Eye (tissue), 1 donor: ENCODE measurements around the gene ALPG.
A peak's percentile ranks its signal among the peaks of the same experiment; 100 is the strongest.
"Not testable (repeated sequence)": the region's sequence is repeated elsewhere in the genome, so short reads cannot be mapped to it uniquely, and the experiment has no call there.

Experiments
- DNase-seq: peaks from one replicate; pipeline ENCODE4 v3.0.0-alpha.2; 2015

ALPG gene

DNA sequence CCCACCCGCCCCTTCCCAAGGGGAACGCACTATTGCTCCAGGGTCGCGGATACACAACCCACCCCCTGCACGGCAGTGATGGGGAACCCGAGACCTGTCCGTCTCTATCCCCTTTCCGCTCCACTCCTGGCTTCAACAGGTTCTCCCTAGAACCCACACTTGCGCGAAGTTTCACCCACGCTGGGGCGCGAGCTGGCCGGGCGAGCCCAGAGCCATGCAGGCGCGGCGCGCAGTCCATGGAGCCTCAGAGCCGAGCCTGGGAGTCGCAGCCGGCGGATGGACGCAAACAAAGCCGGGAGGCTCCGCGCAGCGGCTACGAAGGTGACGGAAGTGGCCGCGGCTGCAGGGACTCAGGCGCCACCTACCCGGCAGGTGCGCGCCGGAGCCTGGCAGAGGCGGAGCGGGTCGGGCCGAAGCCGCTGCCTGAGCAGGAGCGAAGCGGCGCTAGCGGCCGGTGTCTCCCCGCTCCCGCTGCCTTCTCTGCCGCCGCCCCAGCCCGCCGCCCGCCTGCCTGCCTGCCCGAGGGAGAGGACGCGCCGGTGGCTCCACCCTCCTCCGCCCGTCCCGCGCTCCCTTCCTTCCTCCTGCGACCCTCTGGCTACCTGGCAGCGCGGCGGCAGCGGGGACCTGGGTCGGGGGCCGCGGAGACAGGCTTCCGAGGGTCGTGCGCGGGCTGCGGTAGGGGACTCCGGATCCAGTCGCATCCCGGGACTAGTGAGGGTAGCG, 14.0 kb downstream of the ALPG start:
- peak; percentile 71 for DNase-seq

DNA sequence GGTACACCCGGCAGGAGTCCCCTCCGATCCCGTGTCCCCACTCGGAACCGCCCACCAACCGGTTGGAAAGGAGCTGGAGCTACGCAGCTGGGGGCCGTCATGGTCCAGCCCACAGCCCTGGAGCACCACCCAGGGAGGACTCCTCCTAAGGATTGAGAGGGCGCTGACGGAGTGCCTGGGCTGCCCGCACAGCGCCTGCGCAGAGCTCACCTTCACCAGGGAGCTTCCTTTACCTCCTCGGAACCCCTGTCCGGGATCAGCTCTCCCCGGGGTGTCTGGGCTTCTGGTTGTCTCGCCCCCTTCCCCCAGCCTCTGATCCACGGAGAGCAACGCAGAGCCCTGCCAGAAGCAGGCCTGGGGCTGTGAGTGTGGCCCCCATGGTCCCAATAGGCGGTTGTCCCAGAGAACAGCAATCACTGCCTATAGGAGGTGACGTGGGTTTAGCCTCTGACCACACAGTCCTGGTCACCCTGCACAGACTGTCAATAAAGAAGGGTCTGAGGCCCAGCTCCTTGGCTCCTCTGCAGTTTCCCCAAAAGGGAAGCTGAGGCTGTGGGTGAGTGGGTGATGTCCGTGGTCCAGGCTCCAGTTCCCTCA, 14.6 kb downstream of the ALPG start:
- DNase-seq: no peak

DNA sequence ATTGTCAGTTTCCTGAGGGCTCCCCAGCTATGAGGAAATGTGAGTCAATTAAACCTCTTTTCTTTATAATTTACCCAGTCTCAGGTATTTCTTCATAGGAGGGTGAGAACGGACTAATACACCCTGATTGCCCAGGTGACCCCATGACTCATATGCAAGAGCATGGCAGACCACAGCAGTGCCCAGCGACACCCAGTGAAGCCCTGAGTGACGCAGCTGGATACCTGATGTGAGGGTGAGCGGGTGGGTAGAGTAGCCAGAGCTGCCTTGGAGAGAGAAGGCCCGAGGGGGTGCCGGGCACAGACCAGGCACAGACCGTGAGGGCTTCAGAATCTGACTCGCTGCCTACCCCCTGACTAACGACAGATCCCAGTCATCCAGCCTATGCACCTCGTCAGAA, 15.4 kb downstream of the ALPG start:
- no peak for DNase-seq

DNA sequence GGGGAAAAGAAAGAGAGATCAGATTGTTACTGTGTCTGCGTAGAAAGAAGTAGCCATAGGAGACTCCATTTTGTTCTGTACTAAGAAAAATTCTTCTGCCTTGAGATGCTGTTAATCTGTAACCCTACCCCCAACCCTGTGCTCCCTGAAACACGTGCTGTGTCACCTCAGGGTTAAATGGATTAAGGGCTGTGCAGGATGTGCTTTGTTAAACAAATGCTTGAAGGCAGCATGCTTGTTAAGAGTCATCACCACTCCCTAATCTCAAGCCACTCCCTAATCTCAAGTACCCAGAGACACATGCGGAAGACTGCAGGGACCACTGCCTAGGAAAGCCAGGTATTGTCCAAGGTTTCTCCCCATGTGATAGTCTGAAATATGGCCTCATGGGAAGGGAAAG, 16.4 kb downstream of the ALPG start:
- not testable (repeated sequence) for DNase-seq

DNA sequence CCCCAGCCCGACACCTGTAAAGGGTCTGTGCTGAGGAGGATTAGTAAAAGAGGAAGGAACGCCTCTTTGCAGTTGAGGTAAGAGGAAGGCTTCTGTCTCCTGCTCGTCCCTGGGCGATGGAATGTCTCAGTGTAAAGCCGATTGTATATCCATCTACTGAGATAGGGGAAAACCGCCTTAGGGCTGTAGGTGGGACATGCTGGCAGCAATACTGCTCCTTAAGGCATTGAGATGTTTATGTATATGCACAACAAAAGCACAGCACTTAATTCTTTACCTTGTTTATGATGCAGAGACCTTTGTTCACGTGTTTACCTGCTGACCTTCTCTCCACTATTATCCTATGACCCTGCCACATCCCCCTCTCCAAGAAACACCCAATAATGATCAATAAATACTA, 16.8 kb downstream of the ALPG start:
- DNase-seq: not testable (repeated sequence)

DNA sequence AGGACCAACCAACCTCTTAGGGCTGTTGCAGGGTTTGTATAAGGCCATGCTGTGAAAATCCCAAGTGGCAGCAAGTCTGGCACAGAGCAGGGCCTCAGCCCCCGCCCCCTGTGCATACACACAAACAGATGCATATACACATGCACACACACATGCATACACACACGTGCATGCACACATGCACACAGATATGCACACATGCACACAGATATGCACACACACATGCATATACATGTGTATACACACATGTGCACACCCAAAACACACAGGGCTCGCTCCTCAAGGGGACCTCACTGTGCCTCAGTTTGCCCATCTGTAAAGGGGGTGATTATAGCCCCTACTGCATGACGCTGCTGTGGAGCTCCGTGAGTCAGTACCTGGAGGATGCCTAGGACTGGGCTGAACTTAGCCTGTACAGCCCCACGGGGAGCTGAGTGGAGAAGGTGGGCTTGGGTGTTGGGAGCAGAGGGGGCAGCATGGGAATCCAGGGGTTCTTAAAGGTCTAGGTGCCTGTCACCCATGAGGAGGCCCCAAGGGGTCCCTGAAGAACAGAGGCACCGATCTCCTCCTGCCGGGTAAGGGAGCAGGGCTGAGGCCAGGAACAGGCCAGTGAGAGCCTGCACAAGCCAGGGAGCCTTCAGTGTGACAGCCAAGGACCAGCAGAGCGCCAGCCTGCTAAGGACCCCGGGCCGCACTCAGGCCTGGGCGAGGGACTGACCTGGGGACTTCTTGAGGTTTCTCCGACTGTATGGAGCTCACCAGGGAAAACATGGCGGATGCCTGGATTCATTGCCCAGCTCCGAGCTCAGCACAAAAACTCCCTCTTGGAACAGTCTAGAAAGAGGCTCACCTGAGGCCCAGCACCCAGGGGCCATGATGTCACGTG, 25.3 kb downstream of the ALPG start:
- DNase-seq: no peak

DNA sequence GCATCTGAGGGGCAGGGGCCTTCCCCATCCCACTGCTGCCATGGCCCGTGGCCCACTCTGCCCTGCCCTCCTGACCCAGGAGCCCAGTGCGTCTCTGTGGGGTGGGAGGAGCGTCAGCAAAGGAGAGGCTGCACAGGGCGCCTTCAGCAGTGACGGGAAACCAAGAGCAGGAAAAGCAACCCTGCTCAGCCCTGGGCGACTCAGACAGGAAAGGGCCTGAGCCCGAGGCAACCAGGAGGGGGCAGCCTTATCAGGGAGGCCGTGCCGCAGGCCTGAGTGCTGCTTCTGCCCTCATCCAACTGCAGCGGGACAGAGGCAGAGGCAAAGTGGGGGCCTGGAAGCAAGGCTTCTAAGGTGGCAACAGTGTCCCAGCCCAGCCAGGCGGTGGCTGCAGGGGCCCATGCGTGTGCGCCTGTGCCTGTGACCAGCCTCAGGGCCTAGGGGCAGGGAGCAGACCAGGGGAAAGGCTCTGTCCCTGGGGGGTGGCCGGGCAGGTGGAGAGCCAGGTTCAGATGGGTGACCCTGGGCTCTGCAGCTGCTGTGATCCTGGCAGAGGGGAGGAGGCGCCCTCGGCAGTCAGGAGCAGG, 26.0 kb downstream of the ALPG start:
- DNase-seq: no peak

DNA sequence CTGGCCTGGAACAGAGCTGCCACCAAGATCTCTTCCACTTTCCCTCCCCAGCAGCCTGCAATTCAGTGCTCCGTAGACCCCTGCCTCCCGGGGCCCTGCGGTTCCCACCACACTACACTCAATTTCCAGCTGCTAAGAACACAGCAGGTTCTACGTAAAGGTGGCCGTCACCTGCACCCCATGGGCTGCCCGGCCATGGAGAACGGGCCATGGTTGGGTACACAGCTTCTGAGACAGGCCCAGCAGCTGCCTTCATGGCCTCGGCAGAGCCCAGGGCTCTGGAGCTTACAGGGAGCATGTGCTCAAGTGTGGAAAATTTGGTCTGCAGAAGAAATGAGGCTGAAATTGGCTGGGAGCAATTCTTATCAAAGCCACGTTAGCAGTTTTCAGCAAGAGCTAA, 27.0 kb downstream of the ALPG start:
- peak; percentile 27 for DNase-seq

DNA sequence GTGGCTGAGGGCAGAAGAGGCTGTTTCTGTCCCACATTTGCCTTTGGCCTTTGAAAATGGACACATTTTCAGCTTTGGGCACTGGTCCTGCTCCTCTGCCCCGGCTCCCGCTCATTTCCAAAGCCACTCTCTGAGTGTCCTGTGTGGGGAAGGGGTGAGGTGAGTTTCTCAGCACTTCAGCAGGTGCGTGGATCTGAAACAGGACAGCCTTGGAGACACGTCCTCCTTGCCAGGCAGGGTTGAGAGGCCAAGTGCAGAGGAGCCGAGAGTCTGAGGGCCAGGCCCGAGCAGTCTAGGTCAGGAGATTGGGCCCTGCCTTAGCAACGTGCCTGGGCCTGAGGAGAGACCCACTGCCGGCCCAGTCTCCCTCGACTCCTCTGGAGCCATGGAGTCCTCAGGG, 27.4 kb downstream of the ALPG start:
- DNase-seq: peak; percentile 17

DNA sequence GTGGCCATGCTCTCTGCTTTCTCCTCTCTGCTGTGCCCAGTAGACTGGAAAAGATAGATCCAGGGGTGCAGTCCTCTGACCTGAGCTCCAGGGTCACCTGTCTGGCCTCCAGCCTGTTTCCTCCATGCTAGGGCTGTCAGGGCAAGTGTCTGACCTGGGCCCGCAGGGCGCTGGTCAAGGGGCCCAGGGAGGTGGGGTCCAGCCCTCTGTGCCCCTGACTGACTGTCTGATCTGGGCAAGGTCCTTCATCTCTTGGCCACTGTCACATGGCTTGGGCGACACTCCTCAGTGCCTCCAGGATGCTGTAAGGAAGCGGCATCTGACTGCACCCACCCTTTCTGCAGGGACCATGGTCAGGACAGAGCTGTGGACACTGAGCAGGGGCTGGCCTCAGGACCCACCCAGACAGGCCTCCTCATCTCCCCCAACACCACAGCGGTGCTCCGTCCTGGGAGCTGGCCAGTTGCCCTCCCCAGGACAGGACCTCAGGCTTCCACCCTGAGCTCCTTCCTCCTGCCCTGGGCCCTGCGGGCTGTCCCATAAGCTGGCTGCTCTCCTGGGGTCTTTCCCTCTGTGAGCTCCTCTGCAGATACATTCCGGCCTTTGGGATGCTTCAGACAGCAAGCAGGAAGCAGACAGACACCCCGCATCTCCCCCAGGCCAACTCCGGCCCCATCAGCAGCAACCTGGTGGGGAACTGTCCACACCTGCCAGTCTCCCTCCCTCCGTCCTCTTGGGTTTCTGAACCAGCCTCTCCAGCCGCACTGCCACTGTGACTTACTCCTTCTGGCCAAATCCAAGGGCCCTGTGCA, 28.1 kb downstream of the ALPG start:
- DNase-seq: no peak

DNA sequence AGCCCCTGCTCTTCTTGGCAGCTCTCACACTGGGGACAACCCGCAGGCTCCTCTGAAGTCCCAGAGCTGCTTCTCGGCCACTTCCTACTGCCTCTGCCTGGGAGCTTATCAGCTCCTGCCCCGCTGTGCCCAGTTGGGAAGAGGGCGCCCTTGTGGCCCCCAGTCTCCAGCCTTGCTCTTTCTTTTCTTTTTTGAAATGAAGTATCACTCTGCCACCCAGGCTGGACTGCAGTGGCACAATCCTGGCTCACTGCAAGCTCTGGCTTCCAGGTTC, 28.7 kb downstream of the ALPG start:
- no peak for DNase-seq

DNA sequence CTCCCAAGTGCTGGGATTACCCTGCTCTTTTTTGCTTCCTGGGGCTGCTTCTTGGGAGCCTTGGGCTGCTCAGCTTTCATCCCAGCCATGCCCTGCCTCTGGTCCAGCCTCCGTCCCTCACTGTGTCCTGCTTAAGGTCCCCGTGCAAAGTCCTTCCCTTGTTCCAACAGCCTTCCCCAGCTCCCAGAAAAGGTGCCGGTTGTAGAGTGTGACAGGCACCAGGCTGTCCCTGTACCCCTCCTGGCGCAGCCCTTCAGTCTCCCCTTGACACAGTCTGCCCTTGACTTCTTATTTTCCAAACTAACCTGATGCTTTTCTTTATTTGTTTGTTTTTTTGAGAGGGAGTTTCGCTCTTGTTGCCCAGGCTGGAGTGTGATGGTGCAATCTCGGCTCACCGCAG, 29.2 kb downstream of the ALPG start:
- no peak for DNase-seq

DNA sequence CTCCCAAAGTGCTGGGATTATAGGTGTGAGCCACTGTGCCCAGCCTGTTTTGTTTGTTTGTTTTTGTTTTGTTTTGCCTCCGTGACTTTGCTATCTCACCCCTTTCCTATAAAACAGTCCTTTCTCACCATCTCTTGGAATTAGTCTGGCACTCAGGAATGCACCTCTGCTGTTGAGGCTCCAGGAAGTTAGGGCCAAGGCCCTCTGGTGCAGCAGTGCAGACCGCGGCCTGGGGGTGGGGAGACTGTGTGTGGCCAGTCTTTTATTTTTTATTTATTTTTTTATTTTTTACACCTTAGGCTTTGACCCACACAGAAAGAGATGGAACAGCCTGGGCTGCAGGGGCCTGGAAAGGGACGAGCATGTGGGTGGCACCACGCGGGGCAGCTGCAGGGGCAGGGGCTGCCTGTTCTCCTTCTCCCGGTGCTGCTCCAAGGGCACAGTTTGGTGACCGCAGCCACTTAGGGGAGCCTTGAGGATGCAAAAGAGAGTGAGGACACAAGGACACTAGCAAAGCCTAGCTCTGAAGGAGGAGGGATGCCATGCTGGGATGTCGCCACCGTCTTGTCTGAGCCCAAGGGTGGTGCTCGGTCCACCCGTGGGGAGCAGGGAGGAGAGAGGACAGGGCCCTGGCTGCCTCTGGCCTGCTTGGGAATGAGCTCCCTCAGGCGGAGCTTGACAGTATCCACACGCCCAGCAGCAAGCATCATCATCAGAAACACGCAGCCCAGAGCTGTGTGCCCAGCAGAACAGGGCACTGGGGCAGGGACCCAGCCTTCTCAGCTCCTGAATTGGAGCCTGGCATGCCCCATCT, 29.9 kb downstream of the ALPG start:
- no peak for DNase-seq

DNA sequence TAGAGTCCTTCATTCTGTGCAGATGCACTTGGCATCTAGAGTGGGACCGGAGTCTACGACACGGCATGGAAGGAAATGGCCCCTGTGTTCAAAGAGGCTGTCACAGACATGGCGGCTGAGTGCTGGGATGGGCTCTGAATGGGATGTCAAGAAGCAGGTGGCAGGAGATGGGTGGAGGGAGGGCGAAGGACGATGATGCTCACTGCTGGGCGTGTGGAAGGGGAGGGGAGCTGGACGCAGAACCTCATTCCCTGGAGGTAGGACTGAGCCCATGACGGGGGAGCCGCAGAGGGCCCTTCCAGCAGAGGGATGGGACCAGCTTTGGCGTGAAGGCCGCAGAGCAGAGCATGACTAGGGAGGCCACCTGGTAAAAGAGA, 30.5 kb downstream of the ALPG start:
- no peak for DNase-seq

DNA sequence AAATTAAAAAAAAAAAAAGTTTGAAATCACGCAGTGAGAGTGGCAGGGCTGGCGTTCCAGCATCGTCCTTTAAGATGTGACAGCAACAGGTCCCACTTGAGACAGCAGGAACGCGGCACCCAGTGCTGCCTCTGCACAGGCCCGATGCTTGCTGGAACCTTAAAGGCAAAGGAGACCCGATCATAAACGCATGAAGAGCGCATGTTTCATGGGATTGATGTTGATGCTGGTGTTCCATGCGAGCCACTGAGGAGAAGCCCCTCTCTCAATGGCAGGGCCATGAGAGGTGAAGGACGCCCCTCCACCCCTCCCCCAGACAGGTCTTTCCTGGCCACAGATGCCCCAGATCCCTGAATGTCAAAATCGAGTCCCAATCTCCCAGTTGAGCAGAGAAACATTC, 31.4 kb downstream of the ALPG start:
- no peak for DNase-seq

DNA sequence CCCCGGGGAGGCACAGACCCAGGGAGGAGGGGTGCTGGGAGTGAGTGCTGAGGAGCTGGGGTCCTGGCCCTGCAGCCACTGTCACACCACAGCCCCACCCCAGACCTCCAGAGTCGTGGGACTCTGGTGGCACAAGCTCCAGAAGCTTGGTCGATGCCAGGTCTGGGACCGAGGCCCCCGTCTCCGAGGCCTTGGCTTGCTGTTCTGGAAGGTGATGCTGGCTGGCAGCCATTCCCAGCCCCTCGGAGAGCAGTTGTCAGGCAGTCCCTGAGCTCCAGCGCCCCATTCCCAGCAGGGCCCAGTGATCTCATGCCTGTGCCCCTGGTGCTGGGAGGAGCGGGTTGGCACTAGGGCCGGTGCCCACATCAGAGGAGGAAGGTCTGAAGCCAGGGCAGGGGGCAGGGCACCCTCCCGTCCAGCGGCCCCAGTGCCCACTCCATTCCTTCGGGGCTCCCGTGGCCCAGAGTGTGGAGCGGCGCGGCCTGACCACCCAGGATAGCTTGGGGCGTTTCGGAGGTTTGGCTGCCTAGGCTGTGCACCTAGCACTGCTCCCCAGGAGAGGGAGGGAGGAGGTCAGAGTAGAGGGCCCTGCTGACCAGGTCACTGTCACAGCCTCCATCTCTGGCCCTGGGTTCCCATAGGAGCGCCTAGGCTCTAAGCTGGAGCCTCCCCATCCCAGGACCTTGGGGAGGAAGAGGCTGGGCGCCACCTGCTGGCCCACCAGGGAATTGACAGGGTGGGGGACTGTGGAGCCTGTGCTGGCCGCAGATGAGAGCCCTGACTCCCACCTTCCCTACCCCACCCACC, 32.5 kb downstream of the ALPG start:
- peak; percentile 23 for DNase-seq

DNA sequence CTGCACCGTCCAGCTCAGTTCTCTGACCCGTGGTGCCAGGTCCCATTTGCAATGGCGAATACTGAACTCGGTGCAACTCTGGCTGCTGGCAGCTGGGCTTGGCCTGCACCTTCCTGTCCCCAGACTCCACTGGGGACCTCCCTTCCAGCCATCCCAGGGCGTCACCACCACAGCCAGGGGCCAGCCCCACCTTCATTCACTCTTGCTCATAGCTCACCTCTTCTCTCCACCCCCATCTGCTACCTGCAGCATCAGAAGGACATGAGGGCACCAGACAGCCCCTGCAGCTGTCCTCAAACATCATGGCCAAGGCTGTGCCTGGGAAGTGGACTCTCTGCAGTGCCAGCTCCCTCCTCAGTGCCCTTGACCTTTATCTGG, 33.1 kb downstream of the ALPG start:
- DNase-seq: no peak

DNA sequence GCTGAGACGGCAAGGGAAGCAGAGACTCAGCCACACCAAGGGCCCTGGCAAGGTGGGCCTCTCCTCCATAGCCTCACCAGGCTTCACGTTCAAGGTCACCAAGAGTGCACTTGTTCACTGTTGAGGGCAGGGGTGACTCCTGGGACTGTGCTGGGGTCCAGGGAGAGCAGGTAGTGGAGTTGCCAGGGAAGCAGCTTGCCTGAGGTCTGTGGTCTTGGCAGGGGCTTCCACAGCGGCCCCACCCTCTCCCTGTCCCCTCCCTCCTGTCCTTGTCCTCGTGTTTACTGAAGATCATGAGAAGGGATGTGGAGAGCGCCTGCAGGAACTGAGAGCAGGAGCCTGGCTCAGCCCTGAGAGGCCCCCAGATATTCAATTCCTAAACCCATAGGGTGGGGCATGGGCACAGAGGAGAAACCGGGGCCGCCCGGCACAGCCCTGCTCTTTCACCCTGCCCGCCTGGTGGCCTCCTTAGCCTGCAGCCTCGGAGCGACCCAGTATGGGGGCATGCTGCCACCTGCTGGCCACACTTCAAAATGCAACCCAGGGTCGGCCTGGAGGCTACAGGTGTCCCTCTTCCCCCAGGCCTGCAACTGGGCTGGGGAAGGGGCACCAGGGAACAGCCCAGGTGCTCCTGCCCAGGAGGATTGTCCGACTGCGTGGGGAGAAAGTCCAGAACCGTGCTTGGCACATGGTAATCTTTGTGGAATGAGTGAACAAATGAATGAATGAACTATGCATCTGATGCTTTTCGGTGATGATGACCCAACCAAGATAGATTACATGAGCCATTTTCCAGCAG, 33.8 kb downstream of the ALPG start:
- DNase-seq: peak; percentile 95

DNA sequence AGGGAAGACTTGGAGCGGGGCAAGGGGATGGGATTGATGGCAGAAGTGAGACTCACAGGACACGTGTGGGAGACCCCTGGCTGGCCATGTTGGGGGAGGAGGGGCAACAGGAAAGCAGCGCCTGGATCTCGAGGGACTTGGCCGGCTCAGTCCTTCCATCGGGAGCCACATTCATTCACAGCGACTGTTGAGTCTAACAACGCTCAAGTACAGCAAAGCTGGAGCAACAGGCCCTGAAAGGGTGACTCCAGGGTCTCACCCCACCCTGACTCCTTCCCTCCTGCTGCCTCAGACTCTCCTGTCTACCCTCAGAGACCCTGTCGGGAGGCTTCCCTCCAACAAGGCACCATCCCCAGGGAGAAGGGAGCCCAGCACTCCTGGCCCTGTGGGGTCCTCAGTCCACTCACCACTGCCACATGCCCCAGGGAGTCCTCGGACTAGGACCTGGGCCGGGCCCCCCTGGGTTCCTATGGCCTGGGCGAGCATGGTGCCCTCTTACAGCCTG, 34.6 kb downstream of the ALPG start:
- DNase-seq: no peak

DNA sequence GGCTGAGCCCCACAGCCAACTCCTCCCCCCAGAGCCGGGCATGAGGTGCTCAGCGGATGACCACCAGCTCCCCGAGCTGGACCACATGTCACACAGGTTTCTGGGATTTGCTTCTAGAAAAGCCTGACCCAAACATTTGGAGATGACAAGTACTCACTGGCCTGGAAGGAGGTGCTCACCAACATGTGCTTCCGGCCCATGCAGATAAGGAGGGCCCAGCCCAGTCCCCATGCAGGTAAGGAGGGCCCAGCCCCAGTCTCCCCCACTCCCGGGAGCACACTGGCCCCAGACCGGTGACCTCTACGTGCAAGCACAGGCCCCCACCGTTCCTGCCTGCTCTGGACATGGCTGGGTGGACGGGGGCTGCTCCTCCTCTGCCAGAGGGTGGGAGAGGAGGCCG, 35.3 kb downstream of the ALPG start:
- DNase-seq: not testable (repeated sequence)
